Retinal pigment epithelial cell (primary cell): ENCODE results near the gene CHKB.

Experiments
- DNase-seq: peaks from one replicate; pipeline ENCODE4 v3.0.0-alpha.2; 2010; ENCODE audit warnings: low read depth
- H3K4me3 ChIP-seq: 2 replicates; pipeline ENCODE4 v1.5.1; 2011; ENCODE audit warnings: mild to moderate bottlenecking, low read length, control low read depth, moderate library complexity
- TF ChIP-seq, protein P1 (sequence below): conservative IDR thresholded peaks from 2 replicates; pipeline ENCODE4 v1.5.1; 2011; ENCODE audit warnings: low read depth, low read length, control low read depth, inconsistent platforms

The CHKB gene

DNA sequence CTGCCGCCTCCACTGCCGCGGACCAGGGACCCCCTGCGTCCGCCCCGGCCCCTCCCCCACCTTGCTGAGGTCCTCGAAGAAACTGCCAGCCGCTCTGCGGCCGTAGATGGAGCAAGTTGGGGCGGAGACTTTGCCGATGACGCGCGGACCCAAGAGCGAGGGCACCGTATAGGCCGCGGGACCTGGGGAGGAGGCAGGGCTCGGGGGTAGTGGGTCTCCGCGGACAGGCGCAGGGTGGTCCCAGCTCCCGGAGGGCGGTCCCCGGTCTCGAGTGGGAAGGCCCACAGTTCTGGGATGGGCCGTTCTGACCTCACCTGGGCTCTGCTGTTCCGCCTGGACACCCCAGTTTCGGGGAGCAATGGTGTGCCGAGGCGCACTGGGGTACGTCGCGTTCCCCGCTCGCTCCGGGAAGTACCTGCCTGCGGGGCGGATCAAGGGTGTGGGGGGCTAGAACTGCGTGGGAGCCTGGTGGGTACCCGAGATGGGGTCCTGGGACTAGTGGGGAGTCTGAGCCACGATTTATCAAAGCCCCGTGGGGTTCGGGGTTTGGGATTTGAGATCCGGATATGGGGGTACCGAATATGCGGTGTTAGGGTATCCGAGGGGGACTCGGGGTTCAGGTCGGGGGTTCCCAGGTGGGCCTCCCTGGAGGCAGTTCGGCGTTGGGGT is 51.6 kb downstream of the CHKB start:
- TF ChIP-seq, protein P1, sequence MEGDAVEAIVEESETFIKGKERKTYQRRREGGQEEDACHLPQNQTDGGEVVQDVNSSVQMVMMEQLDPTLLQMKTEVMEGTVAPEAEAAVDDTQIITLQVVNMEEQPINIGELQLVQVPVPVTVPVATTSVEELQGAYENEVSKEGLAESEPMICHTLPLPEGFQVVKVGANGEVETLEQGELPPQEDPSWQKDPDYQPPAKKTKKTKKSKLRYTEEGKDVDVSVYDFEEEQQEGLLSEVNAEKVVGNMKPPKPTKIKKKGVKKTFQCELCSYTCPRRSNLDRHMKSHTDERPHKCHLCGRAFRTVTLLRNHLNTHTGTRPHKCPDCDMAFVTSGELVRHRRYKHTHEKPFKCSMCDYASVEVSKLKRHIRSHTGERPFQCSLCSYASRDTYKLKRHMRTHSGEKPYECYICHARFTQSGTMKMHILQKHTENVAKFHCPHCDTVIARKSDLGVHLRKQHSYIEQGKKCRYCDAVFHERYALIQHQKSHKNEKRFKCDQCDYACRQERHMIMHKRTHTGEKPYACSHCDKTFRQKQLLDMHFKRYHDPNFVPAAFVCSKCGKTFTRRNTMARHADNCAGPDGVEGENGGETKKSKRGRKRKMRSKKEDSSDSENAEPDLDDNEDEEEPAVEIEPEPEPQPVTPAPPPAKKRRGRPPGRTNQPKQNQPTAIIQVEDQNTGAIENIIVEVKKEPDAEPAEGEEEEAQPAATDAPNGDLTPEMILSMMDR, result no peak
- no peak for DNase-seq
- peak overlapping the region; percentile 9 for H3K4me3 ChIP-seq

- DNase-seq, result no peak
- TF ChIP-seq, protein P1, result no peak
- H3K4me3 ChIP-seq, result peak overlapping the region; percentile 7
Observed at GRCh38 chr22:50530580-50530876, 52.1 kb downstream of the CHKB start.

DNA sequence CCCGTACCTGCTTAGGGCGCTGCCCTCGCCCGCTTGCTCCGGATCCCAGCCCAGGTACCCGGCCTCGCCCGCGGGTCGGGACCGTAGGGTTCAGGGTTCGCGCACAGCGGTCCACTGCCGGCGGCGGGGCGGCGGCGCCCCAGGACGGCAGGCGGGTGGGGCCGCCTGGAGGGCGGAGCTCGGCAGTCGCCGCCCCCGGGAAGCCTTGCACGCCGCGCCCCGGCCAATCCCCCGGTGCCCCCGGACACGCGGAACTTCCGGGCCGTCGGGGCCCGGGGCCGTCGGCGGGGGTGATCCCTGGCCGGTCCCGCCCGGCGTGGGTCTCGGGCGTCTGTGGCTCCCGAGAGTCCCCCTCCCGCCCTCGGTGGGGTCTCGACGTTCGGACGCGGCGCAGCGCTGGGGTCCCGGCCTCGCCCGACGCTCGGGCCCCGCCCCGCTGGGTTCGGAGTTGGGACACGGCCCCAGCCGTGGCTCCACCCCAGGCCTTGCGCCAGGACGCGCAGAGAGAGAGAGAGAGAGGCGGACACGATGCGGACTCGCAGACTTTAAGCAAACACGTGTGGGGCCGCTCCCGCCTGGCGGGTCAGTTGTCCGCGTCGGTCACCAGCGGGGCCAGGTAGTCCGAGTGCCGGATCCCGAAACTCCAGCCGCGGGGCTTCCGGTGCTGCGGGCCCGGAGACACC is 52.6 kb downstream of the CHKB start, which contains the start of gene TYMP:
TSS of gene TYMP (minus strand) at position 116 of the 683 bp plus-strand sequence. CDS start 303 bp downstream, outside the sequence.
- H3K4me3 ChIP-seq, result peak within 1 kb of the TSS; percentile 7
- DNase-seq, result no peak
- TF ChIP-seq, protein P1, result no peak

GRCh38 chr22:50529416-50529896 is 53.2 kb downstream of the CHKB start:
- no peak for DNase-seq
- TF ChIP-seq, protein P1, result no peak
- no peak overlapping the region for H3K4me3 ChIP-seq
